OCI-LY1 (cell line): ENCODE results near the gene TRPM4.
A peak's percentile ranks its signal among the peaks of the same experiment; 100 is the strongest.

Experiments
- H2AFZ ChIP-seq: fragments of 200-600 bp; sonication (generic), shearing (Covaris generic); 2 replicates; pipeline ENCODE4 v1.6.0; 2014; ENCODE audit warnings: antibody characterized with exemption, mild to moderate bottlenecking, low read length
- H3F3A ChIP-seq: fragments of 200-600 bp; sonication (generic), shearing (Covaris generic); 2 replicates; pipeline ENCODE4 v1.6.0; 2014; ENCODE audit warnings: mild to moderate bottlenecking, antibody characterized with exemption, low read length, moderate library complexity; ENCODE audit not compliant: insufficient read depth
- H3K27ac ChIP-seq: fragments of 200-600 bp; sonication (generic); 2 replicates; pipeline ENCODE4 v1.5.1; 2014; ENCODE audit warnings: low read length, mixed run types, mild to moderate bottlenecking, low read depth; ENCODE audit not compliant: poor library complexity, severe bottlenecking
- H3K27me3 ChIP-seq: fragments of 200-600 bp; sonication (generic); 2 replicates; pipeline ENCODE4 v1.6.0; 2014; ENCODE audit warnings: antibody characterized with exemption, mild to moderate bottlenecking, low read length, moderate library complexity; ENCODE audit not compliant: insufficient read depth
- H3K36me3 ChIP-seq: fragments of 200-600 bp; sonication (generic); 2 replicates; pipeline ENCODE4 v1.6.1; 2014; ENCODE audit warnings: mild to moderate bottlenecking, antibody characterized with exemption, low read length, moderate library complexity, mixed read lengths; ENCODE audit not compliant: insufficient read depth
- H3K4me1 ChIP-seq: fragments of 200-600 bp; sonication (generic); 2 replicates; pipeline ENCODE4 v1.5.1; 2014; ENCODE audit warnings: mild to moderate bottlenecking, low read length, moderate library complexity; ENCODE audit not compliant: insufficient read depth, severe bottlenecking
- H3K4me2 ChIP-seq: fragments of 200-600 bp; sonication (generic), shearing (Covaris generic); 2 replicates; pipeline ENCODE4 v1.6.1; 2014; ENCODE audit warnings: low read length
- H3K4me3 ChIP-seq: fragments of 200-600 bp; sonication (generic); 2 replicates; pipeline ENCODE4 v1.5.1; 2014; ENCODE audit warnings: low read length, low read depth, mild to moderate bottlenecking, mixed read lengths; ENCODE audit not compliant: poor library complexity, severe bottlenecking
- H3K79me2 ChIP-seq: fragments of 200-600 bp; shearing (Covaris generic); 2 replicates; pipeline ENCODE4 v1.6.1; 2016; ENCODE audit warnings: mixed run types, low read length, mixed read lengths; ENCODE audit not compliant: insufficient read depth
- H3K9ac ChIP-seq: fragments of 200-600 bp; sonication (generic), shearing (Covaris generic); 2 replicates; pipeline ENCODE4 v1.6.1; 2014; ENCODE audit warnings: mild to moderate bottlenecking, low read length, mixed read lengths
- H3K9me2 ChIP-seq: fragments of 200-600 bp; sonication (generic), shearing (Covaris generic); 2 replicates; pipeline ENCODE4 v1.6.1; 2014; ENCODE audit warnings: low read depth, mild to moderate bottlenecking, low read length, mixed read lengths
- H3K9me3 ChIP-seq: fragments of 200-600 bp; shearing (Covaris generic); 2 replicates; pipeline ENCODE4 v1.6.1; 2014; ENCODE audit warnings: low read length, mixed read lengths
- H4K20me1 ChIP-seq: fragments of 200-600 bp; sonication (generic), shearing (Covaris generic); 2 replicates; pipeline ENCODE4 v1.6.0; 2016; ENCODE audit warnings: mild to moderate bottlenecking, low read length; ENCODE audit not compliant: insufficient read depth
- CTCF ChIP-seq: fragments of 200-600 bp; sonication (generic), shearing (Covaris generic); IDR thresholded peaks from 2 replicates; pipeline ENCODE4 v1.5.1; 2017; ENCODE audit warnings: mild to moderate bottlenecking, antibody characterized with exemption, low read length, moderate library complexity, mixed read lengths
- EZH2 ChIP-seq: fragments of 200-600 bp; sonication (generic), shearing (Covaris generic); IDR thresholded peaks from 2 replicates; pipeline ENCODE4 v1.8.0; 2017; ENCODE audit warnings: borderline replicate concordance, mixed run types, mild to moderate bottlenecking, antibody characterized with exemption, low read length, moderate library complexity, mixed read lengths

Gene TRPM4

GRCh38 chr19:49128545-49129237 is 28.9 kb upstream of the TRPM4 start:
- Histone ChIP-seq H3K4me3 (peak overlapping the region; percentile 62), H3K4me2 (peak overlapping the region; percentile 84), H3K9me2 (no peaks in the 10 kb centered on the region), H3K9me3 (no peaks in the 10 kb centered on the region), H4K20me1 (no peaks in the 10 kb centered on the region), H3F3A (no peaks in the 10 kb centered on the region), H3K27me3 (no peaks in the 10 kb centered on the region), H3K79me2 (no peaks in the 10 kb centered on the region), H3K36me3 (peaks cover 3% of the 10 kb centered on the region; the same call in 1 of the 2 replicates), H3K27ac (no peak overlapping the region), H3K4me1 (peaks cover 14% of the 10 kb centered on the region), H2AFZ (0 out of 2 replicates have a peak overlapping the region, but pooled peaks have one; percentile 56), H3K9ac (peak overlapping the region; percentile 16; the same call in 1 of the 2 replicates)
- TF ChIP-seq EZH2 (no peak), CTCF (no peak)

- Histone ChIP-seq H3K9me2 (no peaks in the 10 kb centered on the region), H3K9me3 (no peaks in the 10 kb centered on the region), H3K4me2 (peak overlapping the region; percentile 84), H4K20me1 (no peaks in the 10 kb centered on the region), H3F3A (no peaks in the 10 kb centered on the region), H3K9ac (no peak overlapping the region; the same call in 1 of the 2 replicates), H3K27me3 (no peaks in the 10 kb centered on the region), H2AFZ (no peak overlapping the region), H3K36me3 (peaks cover 3% of the 10 kb centered on the region; the same call in 1 of the 2 replicates), H3K4me1 (peaks cover 14% of the 10 kb centered on the region), H3K27ac (no peak overlapping the region), H3K79me2 (no peaks in the 10 kb centered on the region), H3K4me3 (peak overlapping the region; percentile 62)
- TF ChIP-seq CTCF: no peak
- no peak for TF ChIP-seq EZH2
Observed at GRCh38 chr19:49129238-49129583, 28.4 kb upstream of the TRPM4 start.

- Histone ChIP-seq H3K36me3 (peaks cover 10% of the 10 kb centered on the region; the same call in 1 of the 2 replicates), H3K79me2 (no peaks in the 10 kb centered on the region), H3K9me3 (no peaks in the 10 kb centered on the region), H4K20me1 (no peaks in the 10 kb centered on the region), H3K9me2 (no peaks in the 10 kb centered on the region), H3K27ac (no peak overlapping the region), H3K4me3 (no peak overlapping the region), H2AFZ (no peak overlapping the region), H3K27me3 (no peaks in the 10 kb centered on the region), H3K9ac (no peak overlapping the region), H3F3A (no peaks in the 10 kb centered on the region), H3K4me1 (peaks cover 14% of the 10 kb centered on the region), H3K4me2 (no peak overlapping the region)
- TF ChIP-seq CTCF: no peak
- TF ChIP-seq EZH2: no peak
Observed at GRCh38 chr19:49130325-49130724, 27.3 kb upstream of the TRPM4 start.
